ENCODE measurements around the gene SLC25A24. TPM values are rescaled to one million over a fixed set of nuclear protein-coding genes. Genes with fewer than 3 reads are reported as not detected.

Gene SLC25A24
- total and polyA plus RNA-seq, 12 donors, result 6.3 to 21.5 (median 13.3) TPM

- H3K27me3 ChIP-seq, result no peaks in the 10 kb centered on the region
- peaks cover 0 to 36% (median 11%) of the 10 kb centered on the region in 9 donors for H3K4me1 ChIP-seq
- H3K36me3 ChIP-seq, result no peaks in the 10 kb centered on the region
- TF ChIP-seq CTCF (IDR thresholded peaks at IDR 0.05), result no peak
- H3K9me3 ChIP-seq, result no peaks in the 10 kb centered on the region
- H3K27ac ChIP-seq, result no peak overlapping the region
- 96 to 100% methylated on average over 1 of the region's 1 CpG for WGBS, 2 donors
- ATAC-seq, result no peak
- intact Hi-C loops (cut with DNase I), result loop anchor here in 1 of 10 donors (5.0 kb wide), 1 partner anchor 155 kb away; no protein-coding TSS in a partner anchor
- DNase-seq, result no peak
- H3K4me3 ChIP-seq, result no peak overlapping the region
Observed at GRCh38 chr1:108117237-108117636, 82.9 kb downstream of the SLC25A24 start.

- DNase-seq, result no peak
- no peaks in the 10 kb centered on the region for H3K36me3 ChIP-seq
- peaks cover 0 to 25% (median 11%) of the 10 kb centered on the region in 9 donors for H3K4me1 ChIP-seq
- H3K27me3 ChIP-seq, result no peaks in the 10 kb centered on the region
- ATAC-seq, result no peak
- H3K27ac ChIP-seq, result no peak overlapping the region
- 59 to 72% methylated on average over 4 of the region's 4 CpGs for WGBS, 2 donors
- TF ChIP-seq CTCF (IDR thresholded peaks at IDR 0.05), result no peak
- intact Hi-C loops (cut with DNase I), result no loop called here
- H3K9me3 ChIP-seq, result no peaks in the 10 kb centered on the region
- no peak overlapping the region for H3K4me3 ChIP-seq
Observed at GRCh38 chr1:108114033-108114599, 86.0 kb downstream of the SLC25A24 start.

- Histone ChIP-seq H3K9me3 (no peaks in the 10 kb centered on the region), H3K27me3 (no peaks in the 10 kb centered on the region), H3K4me1 (peaks cover 0 to 20% (median 8%) of the 10 kb centered on the region in 9 donors), H3K27ac (no peak overlapping the region), H3K36me3 (no peaks in the 10 kb centered on the region), H3K4me3 (no peak overlapping the region)
- TF ChIP-seq CTCF (IDR thresholded peaks at IDR 0.05), result no peak
- no peak for DNase-seq
- ATAC-seq, result peak in 1 of 8 donors; percentile 57
- intact Hi-C loops (cut with DNase I), result no loop called here
- 32 to 43% methylated on average over 3 of the region's 3 CpGs for WGBS, 2 donors
Observed at GRCh38 chr1:108113496-108113895, 86.6 kb downstream of the SLC25A24 start.

- ATAC-seq (peak in 1 of 8 donors; percentile 33), DNase-seq (no peak)
- TF ChIP-seq CTCF (IDR thresholded peaks at IDR 0.05), result no peak
- no peak overlapping the region for H3K27ac ChIP-seq
- H3K27me3 ChIP-seq, result no peaks in the 10 kb centered on the region
- intact Hi-C loops (cut with DNase I), result no loop called here
- H3K9me3 ChIP-seq, result peaks cover 0 to 13% (median 5%) of the 10 kb centered on the region in 11 donors
- no peaks in the 10 kb centered on the region for H3K36me3 ChIP-seq
- H3K4me3 ChIP-seq, result no peak overlapping the region
- peaks cover 0 to 27% (median 0%) of the 10 kb centered on the region in 9 donors for H3K4me1 ChIP-seq
- WGBS, 2 donors, result 83 to 88% methylated on average over 6 of the region's 6 CpGs
Observed at GRCh38 chr1:108109295-108109973, 90.7 kb downstream of the SLC25A24 start.

Measured in heart right ventricle (tissue), 16 donors.